HCT116 (cell line): ENCODE data around the gene TRAF3. TPM values are rescaled to one million over a fixed set of nuclear protein-coding genes. Genes with fewer than 3 reads are reported as not detected.

Source experiments
- ATAC-seq: fragments of 200-7000 bp; cut with Tn5 transposase; 2 replicates; pipeline ENCODE4 v1.9.1; 2020; ENCODE audit warnings: mild to moderate bottlenecking, moderate library complexity
- BruUV-seq: library from RNA; stranded (reverse); fragments of 400-500 nt; replicated peaks from 2 replicates; lab custom pipeline; 2021; lab: Mats Ljungman, UMichigan
- CTCF ChIA-PET: fragments of 300-600 bp; sonication (Branson Sonifier 250); formaldehyde crosslinking; loops from one replicate; lab custom pipeline; 2021; ENCODE audit warnings: antibody characterized with exemption; lab: Charles Lee
- POLR2A ChIA-PET: fragments of 300-600, 350-600 bp; sonication (Branson Sonifier 250); formaldehyde crosslinking; loops from one replicate; lab custom pipeline; 2021; ENCODE audit warnings: antibody characterized with exemption; lab: Charles Lee
- RAD21 ChIA-PET, 2 experiments: fragments of 300-600 bp; sonication (Branson Sonifier 250); formaldehyde crosslinking; loops; one replicate each; lab custom pipeline; 2023; ENCODE audit warnings: low total read pairs in 2 of 2; ENCODE audit not compliant: uncharacterized antibody in 2 of 2, unreplicated experiment in 2 of 2, low non-redundant PET in 1 of 2; lab: Charles Lee
- DNase-seq: peaks from one replicate; pipeline ENCODE4 v3.0.0-alpha.2; 2010; ENCODE audit warnings: low read depth, low spot score
- H2AFZ ChIP-seq: fragments of 200-600 bp; shearing (Covaris generic), sonication (generic); 2 replicates; pipeline ENCODE4 v1.6.1; 2017; ENCODE audit warnings: low read depth, mixed run types, mixed read lengths, antibody characterized with exemption, low read length; ENCODE audit not compliant: poor library complexity, severe bottlenecking
- H3K27ac ChIP-seq: 2 replicates; pipeline ENCODE4 v1.5.1; 2012; ENCODE audit warnings: low read depth, low read length
- H3K27me3 ChIP-seq: fragments of 200-600 bp; sonication (generic); 2 replicates; pipeline ENCODE4 v1.6.1; 2016; ENCODE audit warnings: mixed run types, low read length, mixed read lengths; ENCODE audit not compliant: insufficient read depth
- H3K36me3 ChIP-seq, 2 experiments: fragments of 200-500 bp in 1 of 2; fragments of 200-600 bp in 1 of 2; sonication (Bioruptor generic) in 1 of 2; sonication (generic) in 1 of 2; 2 replicates each; pipeline versions ENCODE4 v1.5.1 to v1.6.1; 2014 to 2016; ENCODE audit warnings: low read length in 2 of 2, inconsistent platforms in 1 of 2, mixed read lengths in 1 of 2, mixed run types in 1 of 2; ENCODE audit not compliant: insufficient read depth in 2 of 2, control insufficient read depth in 1 of 2
- H3K4me1 ChIP-seq, 2 experiments: fragments of 200-600 bp in 1 of 2; sonication (generic) in 1 of 2; 2 replicates each; pipeline versions ENCODE4 v1.5.1 to v1.6.1; 2012 to 2017; ENCODE audit warnings: low read length in 2 of 2, inconsistent platforms in 1 of 2, mild to moderate bottlenecking in 1 of 2, mixed read lengths in 1 of 2, mixed run types in 1 of 2, moderate library complexity in 1 of 2; ENCODE audit not compliant: insufficient read depth in 2 of 2, control insufficient read depth in 1 of 2
- H3K4me2 ChIP-seq: fragments of 200-600 bp; sonication (generic); 2 replicates; pipeline ENCODE4 v1.6.1; 2017; ENCODE audit warnings: mixed run types, low read length, mixed read lengths
- H3K4me3 ChIP-seq, 2 experiments: fragments of 200-600 bp in 1 of 2; sonication (generic) in 1 of 2; replicated peaks in 1 of 2; 2 replicates each; pipeline ENCODE4 v1.5.1; 2011 to 2016; ENCODE audit warnings: low read length in 2 of 2, control low read depth in 1 of 2, low read depth in 1 of 2, mild to moderate bottlenecking in 1 of 2, mixed read lengths in 1 of 2, mixed run types in 1 of 2
- H3K79me2 ChIP-seq: fragments of 200-600 bp; sonication (generic); 2 replicates; pipeline ENCODE4 v1.6.1; 2017; ENCODE audit warnings: mild to moderate bottlenecking, mixed run types, low read length, moderate library complexity, mixed read lengths; ENCODE audit not compliant: insufficient read depth
- H3K9ac ChIP-seq: fragments of 200-600 bp; sonication (generic); 2 replicates; pipeline ENCODE4 v1.6.1; 2016; ENCODE audit warnings: low read length, mixed read lengths
- H3K9me2 ChIP-seq: fragments of 200-600 bp; sonication (generic), shearing (Covaris generic); 2 replicates; pipeline ENCODE4 v1.6.1; 2017; ENCODE audit warnings: mixed run types, mild to moderate bottlenecking, moderate library complexity; ENCODE audit not compliant: insufficient read depth
- H3K9me3 ChIP-seq, 2 experiments: fragments of 200-500 bp in 1 of 2; fragments of 200-600 bp in 1 of 2; sonication (Bioruptor generic) in 1 of 2; sonication (generic) in 1 of 2; 2 replicates each; pipeline ENCODE4 v1.6.1; 2014 to 2017; ENCODE audit warnings: low read length in 2 of 2, mixed read lengths in 2 of 2, inconsistent platforms in 1 of 2, low read depth in 1 of 2, mild to moderate bottlenecking in 1 of 2, mixed run types in 1 of 2, moderate library complexity in 1 of 2; ENCODE audit not compliant: control insufficient read depth in 1 of 2, insufficient read depth in 1 of 2
- H4K20me1 ChIP-seq: fragments of 200-600 bp; sonication (generic), shearing (Covaris generic); 2 replicates; pipeline ENCODE4 v1.6.1; 2017; ENCODE audit warnings: mixed run types, mild to moderate bottlenecking, moderate library complexity; ENCODE audit not compliant: insufficient read depth
- CBX3 ChIP-seq: IDR thresholded peaks from 2 replicates; pipeline ENCODE4 v1.6.1; 2012; ENCODE audit warnings: low read depth
- ELF1 ChIP-seq: IDR thresholded peaks from 2 replicates; pipeline ENCODE4 v1.6.1; 2012; ENCODE audit warnings: low read depth, borderline replicate concordance
- EZH2 ChIP-seq: fragments of 200-600 bp; sonication (generic); IDR thresholded peaks from 2 replicates; pipeline ENCODE4 v1.6.1; 2017; ENCODE audit warnings: antibody characterized with exemption, mixed run types
- JUND ChIP-seq: IDR thresholded peaks from 2 replicates; pipeline ENCODE4 v1.6.1; 2012
- POLR2AphosphoS5 ChIP-seq: IDR thresholded peaks from 2 replicates; pipeline ENCODE4 v1.6.1; 2011; ENCODE audit warnings: mild to moderate bottlenecking, low read depth, low read length, moderate library complexity
- REST ChIP-seq: IDR thresholded peaks from 2 replicates; pipeline ENCODE4 v1.6.1; 2012; ENCODE audit warnings: low read depth
- SIN3A ChIP-seq: IDR thresholded peaks from 2 replicates; pipeline ENCODE4 v1.6.1; 2012; ENCODE audit warnings: low read depth
- SRF ChIP-seq: IDR thresholded peaks from 2 replicates; pipeline ENCODE4 v1.6.1; 2012; ENCODE audit warnings: low read depth
- YY1 ChIP-seq: IDR thresholded peaks from 2 replicates; pipeline ENCODE4 v1.6.1; 2011; ENCODE audit warnings: low read length, low read depth, moderate library complexity, mild to moderate bottlenecking; ENCODE audit not compliant: insufficient replicate concordance; ENCODE audit errors: extremely low read depth
- intact Hi-C: fragments of 100-400 bp; cut with micrococcal nuclease; formaldehyde crosslinking; loops from 2 replicates; pipeline ENCODE4 v1.10.0; 2022
- total RNA-seq: library from RNA; stranded (reverse); gene quantifications from one replicate; pipeline ENCODE4 v1.2.1, GENCODE V29; 2021; ENCODE audit not compliant: unreplicated experiment
- TF ChIP-seq, protein P1 (sequence below): IDR thresholded peaks from 2 replicates; pipeline ENCODE4 v1.6.1; 2012

The TRAF3 gene
- total RNA-seq, 1 experiment from 2014 or later, result 32.1 TPM

DNA sequence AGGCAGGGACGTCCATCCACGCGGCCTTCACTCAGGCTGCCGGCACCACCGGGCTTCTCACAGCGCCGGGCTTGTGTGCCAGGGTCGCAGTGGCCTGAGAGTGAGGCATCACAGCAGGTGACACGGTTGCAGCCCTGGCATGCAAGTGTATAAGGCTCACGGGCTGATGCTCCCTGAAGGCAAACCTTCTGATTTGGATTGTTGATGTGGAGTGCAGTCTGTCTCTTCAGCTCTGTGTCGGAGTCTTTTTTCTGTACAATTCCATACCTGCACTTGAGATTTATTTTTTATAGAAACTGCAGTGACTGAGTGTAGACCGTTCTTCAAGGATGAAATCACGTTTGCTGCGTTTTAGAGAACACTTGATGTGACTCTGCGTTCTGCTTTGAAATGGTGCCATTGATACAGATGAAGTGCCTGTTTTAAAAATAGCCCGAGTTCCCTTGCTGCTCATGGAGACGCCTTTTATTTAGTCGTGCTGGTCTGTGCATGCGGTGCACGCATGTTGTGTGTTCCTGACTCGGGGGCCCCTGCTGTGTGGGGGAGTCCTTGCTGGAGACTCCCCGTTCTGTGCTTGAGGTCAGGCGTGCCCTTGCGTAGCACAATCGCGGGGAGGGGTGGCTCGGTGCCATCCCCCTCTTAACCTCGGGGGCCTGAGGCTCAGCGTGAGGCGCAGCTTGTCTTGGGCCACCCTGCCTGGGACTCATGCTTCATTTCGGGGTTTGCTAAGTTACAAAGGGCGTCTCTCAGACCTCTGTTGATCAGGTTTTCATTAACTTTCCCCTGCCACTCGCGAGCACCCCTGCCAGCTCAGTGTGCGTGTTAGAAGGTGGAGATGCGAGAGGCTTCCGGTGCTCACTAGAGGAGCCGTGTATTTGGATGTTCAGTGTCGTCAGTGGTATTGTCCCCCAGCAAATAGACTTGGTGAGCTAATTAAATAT, 123.7 kb downstream of the TRAF3 start:
- CTCF ChIA-PET, result no interaction called here
- BruUV-seq, result no TSS peak
- no peaks in the 10 kb centered on the region for H3K4me1 ChIP-seq
- H4K20me1 ChIP-seq, result no peaks in the 10 kb centered on the region
- no peak for ATAC-seq
- H2AFZ ChIP-seq, result no peak overlapping the region
- no peaks in the 10 kb centered on the region for H3K9me2 ChIP-seq
- H3K9ac ChIP-seq, result no peak overlapping the region
- no peaks in the 10 kb centered on the region for H3K27me3 ChIP-seq
- H3K4me3 ChIP-seq, result no peak overlapping the region
- intact Hi-C loops, result no loop called here
- H3K9me3 ChIP-seq, result no peaks in the 10 kb centered on the region
- H3K4me2 ChIP-seq, result no peak overlapping the region
- TF ChIP-seq POLR2AphosphoS5, result no peak
- TF ChIP-seq SRF, result no peak
- no peak for TF ChIP-seq JUND
- TF ChIP-seq CBX3, result no peak
- no peak for TF ChIP-seq SIN3A
- TF ChIP-seq EZH2, result no peak
- no peak for TF ChIP-seq ELF1
- TF ChIP-seq, protein P1, sequence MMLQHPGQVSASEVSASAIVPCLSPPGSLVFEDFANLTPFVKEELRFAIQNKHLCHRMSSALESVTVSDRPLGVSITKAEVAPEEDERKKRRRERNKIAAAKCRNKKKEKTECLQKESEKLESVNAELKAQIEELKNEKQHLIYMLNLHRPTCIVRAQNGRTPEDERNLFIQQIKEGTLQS, result no peak
- no peak for TF ChIP-seq YY1
- TF ChIP-seq REST, result no peak
- peaks cover 0 to 17% of the 10 kb centered on the region in 2 experiments; a peak in 1 of 4 replicates for H3K36me3 ChIP-seq
- no peak for DNase-seq
- no peaks in the 10 kb centered on the region for H3K79me2 ChIP-seq
- POLR2A ChIA-PET, result no interaction called here
- H3K27ac ChIP-seq, result no peak overlapping the region
- RAD21 ChIA-PET, result no interaction called here
